ENCODE measurements around the gene KIF1B.

KIF1B gene

DNA sequence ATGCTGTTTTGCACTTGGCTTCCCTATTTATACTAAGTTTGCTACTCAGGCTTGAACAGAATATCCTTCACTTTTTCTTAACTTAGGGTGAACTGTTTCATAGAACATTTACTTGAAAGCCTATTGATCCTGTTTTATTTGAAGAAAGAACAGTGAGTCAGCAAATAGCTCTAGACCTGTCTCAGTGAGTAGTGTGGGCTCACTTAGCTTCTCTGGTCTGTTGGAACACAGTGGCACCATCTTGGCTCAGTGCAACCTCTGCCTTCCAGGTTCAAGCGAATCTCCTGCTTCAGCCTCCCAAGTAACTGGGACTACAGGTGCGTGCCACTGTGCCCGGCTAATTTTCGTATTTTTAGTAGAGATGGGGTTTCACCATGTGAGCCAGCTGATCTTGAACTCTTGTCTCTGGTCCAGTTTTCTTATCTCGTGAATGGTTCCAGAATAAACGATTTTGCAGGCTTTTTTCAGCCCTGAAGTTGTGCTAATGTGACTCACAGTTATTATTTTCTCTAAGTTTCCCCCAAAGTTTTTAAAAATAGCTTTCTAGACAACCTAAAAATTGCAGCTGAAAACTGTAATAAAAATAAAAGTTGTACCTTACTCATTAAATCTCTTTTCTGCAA lies 76.8 kb downstream of the KIF1B start:
- Histone ChIP-seq H3K4me1 (peaks cover 8% of the 10 kb centered on the region), H3K27me3 (ENCODE audit: low read depth) (no peaks in the 10 kb centered on the region), H3K36me3 (replicated peaks) (peaks cover 55% of the 10 kb centered on the region), H3K4me3 (no peak overlapping the region), H3K9me3 (no peaks in the 10 kb centered on the region)
- no peak for DNase-seq (ENCODE audit: low spot score in 2 of 2)
- in situ Hi-C loops (cut with MboI; ENCODE audit: low sequenced_read_pairs) = no loop called here

DNA sequence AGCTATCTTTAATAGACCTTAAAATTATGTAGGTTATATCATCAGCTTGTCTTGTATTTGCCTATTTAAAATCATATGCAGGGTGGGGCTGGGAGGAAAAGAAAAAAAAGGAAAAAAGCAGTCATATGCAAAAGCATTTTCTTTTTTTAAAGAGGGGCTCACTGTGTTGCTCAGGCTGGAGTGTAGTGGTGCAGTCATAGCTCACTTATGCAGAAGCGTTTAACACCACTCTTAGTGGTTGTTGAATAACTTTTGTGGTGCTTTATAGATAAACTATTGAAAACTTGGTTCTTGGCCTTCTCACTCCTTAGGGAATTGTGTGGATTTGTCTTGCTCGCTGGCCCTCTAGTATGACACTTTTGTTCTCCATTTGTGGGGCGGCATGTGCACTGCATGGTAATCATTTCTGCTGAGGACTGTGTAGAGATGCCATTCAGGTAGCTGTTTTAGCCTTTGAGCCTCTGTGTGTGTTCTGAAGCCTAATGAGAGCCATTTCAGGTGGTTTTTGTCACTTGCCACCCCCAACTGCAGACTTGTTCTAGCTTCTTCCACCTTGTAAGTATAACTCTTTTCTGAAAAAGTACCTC lies 77.8 kb downstream of the KIF1B start:
- DNase-seq (ENCODE audit: low spot score in 2 of 2) = no peak
- no peak overlapping the region for H3K4me3 ChIP-seq
- no peaks in the 10 kb centered on the region for H3K9me3 ChIP-seq
- in situ Hi-C loops (cut with MboI; ENCODE audit: low sequenced_read_pairs) = no loop called here
- peaks cover 8% of the 10 kb centered on the region for H3K4me1 ChIP-seq
- no peaks in the 10 kb centered on the region for H3K27me3 ChIP-seq (ENCODE audit: low read depth)
- peaks cover 59% of the 10 kb centered on the region for H3K36me3 ChIP-seq (replicated peaks)

DNA sequence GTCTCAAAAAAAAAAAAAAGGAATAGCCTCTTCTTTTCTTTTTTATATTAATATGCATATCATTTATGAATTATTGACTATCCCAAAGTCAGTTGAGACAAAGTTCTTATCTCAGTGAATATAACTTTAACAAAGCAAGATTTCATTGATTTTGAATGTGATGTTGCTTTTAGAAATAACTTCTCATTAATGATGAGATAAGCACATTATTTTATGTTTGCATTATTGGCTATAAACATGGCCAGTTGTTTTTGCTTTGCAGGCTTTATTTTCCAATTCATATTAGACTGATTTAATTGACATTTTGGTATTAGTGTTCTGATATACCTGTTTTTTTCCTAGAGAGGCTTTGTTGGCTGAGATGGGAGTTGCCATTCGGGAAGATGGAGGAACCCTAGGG lies 81.3 kb downstream of the KIF1B start:
- in situ Hi-C loops (cut with MboI; ENCODE audit: low sequenced_read_pairs) = no loop called here
- Histone ChIP-seq H3K4me1 (peaks cover 34% of the 10 kb centered on the region), H3K27me3 (ENCODE audit: low read depth) (no peaks in the 10 kb centered on the region), H3K4me3 (no peak overlapping the region), H3K9me3 (no peaks in the 10 kb centered on the region), H3K36me3 (replicated peaks) (peaks cover 60% of the 10 kb centered on the region)
- no peak for DNase-seq (ENCODE audit: low spot score in 2 of 2)

DNA sequence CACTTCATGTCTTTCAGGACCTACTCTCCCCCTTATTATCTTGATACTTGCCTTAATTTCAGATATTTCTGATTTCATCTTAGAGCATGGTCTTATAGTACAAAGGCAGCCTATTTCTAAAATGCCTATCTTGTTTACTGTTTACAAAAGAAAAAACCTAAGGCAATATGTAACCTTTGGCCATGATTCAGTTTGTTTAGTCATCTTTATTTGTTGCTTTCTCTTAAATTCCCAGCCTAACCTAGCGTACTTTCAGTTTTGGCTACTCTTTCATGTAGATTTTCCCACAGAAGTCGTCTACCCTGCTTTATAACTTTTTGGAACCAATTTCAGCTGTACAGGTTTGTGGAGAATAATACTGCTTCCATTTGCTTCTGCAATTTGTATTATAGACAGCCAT lies 81.8 kb downstream of the KIF1B start:
- no peak for DNase-seq (ENCODE audit: low spot score in 2 of 2)
- H3K36me3 ChIP-seq (replicated peaks) = peaks cover 65% of the 10 kb centered on the region
- in situ Hi-C loops (cut with MboI; ENCODE audit: low sequenced_read_pairs) = no loop called here

DNA sequence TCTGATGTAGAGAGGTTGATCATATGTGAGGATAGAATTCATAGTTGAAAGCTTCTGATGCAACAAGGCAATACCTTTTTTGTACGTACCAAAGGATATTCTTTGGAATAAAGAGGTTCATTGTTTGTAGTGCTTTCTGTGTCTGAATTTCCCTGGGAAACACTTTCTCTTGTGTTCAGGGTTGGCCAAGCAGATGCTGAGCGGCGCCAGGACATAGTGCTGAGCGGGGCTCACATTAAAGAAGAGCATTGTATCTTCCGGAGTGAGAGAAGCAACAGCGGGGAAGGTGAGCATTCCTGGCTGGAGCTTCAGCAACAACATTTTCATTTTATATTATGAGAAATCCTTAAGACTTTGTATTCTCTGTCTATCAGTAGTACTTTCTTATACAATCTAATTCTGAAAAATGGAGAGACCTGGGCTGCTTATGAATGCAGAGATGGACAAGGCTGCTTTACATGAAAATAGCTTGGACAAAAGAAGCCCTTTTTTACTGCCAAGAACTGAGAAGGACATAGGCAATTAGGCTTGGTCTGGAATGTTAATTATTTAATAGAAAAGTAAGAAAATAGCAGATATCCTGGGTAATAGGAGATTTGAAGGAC lies 85.2 kb downstream of the KIF1B start:
- peak; percentile 76 to 93 for DNase-seq (ENCODE audit: low spot score in 2 of 2)
- peaks cover 44% of the 10 kb centered on the region for H3K36me3 ChIP-seq (replicated peaks)
- in situ Hi-C loops (cut with MboI; ENCODE audit: low sequenced_read_pairs) = no loop called here
- no peaks in the 10 kb centered on the region for H3K9me3 ChIP-seq
- H3K4me1 ChIP-seq = peaks cover 42% of the 10 kb centered on the region
- no peak overlapping the region for H3K4me3 ChIP-seq
- no peaks in the 10 kb centered on the region for H3K27me3 ChIP-seq (ENCODE audit: low read depth)

More for the DNA sequence above, 81.8 kb downstream of the KIF1B start:
- no peaks in the 10 kb centered on the region for H3K9me3 ChIP-seq
- peaks cover 38% of the 10 kb centered on the region for H3K4me1 ChIP-seq
- H3K4me3 ChIP-seq = no peak overlapping the region
- H3K27me3 ChIP-seq (ENCODE audit: low read depth) = no peaks in the 10 kb centered on the region

DNA sequence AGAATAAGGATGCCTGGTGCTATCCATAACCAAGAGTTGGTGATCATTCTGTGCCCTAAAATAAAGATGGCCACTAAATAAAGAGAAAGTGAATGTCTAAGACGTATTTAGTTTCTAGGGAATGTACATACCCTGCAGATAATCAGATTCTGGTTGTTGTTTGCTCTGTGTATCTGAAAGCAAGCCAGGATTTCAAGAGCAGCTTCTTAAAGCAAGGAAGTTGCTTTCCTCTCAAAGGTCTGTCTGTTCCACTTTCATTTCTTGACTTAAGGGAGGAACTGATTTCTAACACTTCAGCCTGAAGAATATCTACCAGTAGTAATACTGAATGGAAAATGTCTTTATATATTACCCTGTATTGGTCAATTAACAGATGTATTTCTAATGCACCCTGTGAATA lies 88.8 kb downstream of the KIF1B start:
- H3K27me3 ChIP-seq (ENCODE audit: low read depth) = no peaks in the 10 kb centered on the region
- peaks cover 39% of the 10 kb centered on the region for H3K4me1 ChIP-seq
- no peak for DNase-seq (ENCODE audit: low spot score in 2 of 2)
- no peak overlapping the region for H3K4me3 ChIP-seq
- in situ Hi-C loops (cut with MboI; ENCODE audit: low sequenced_read_pairs) = no loop called here
- peaks cover 32% of the 10 kb centered on the region for H3K36me3 ChIP-seq (replicated peaks)
- H3K9me3 ChIP-seq = no peaks in the 10 kb centered on the region

DNA sequence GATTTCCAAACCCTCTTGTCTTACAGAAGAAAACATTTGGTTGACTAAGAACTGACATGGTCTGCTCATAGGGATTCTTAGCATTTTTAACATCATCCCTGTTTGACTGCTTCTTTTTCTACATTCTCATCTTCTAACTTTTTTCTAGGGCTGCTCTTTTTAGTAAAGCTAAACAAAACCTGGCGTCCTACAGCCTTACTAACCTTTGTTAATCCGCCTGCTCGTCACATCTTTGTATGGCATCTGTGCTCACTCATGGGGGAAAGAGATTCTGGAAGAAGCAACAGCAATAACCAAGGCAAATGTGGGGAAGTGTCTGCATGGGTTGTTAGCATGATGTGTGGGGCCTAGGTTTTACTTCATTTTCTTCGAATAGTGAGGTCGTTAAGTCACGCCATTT lies 92.0 kb downstream of the KIF1B start:
- no peak overlapping the region for H3K4me3 ChIP-seq
- H3K9me3 ChIP-seq = no peaks in the 10 kb centered on the region
- peaks cover 10% of the 10 kb centered on the region for H3K4me1 ChIP-seq
- in situ Hi-C loops (cut with MboI; ENCODE audit: low sequenced_read_pairs) = no loop called here
- H3K27me3 ChIP-seq (ENCODE audit: low read depth) = no peaks in the 10 kb centered on the region
- peaks cover 22% of the 10 kb centered on the region for H3K36me3 ChIP-seq (replicated peaks)
- DNase-seq (ENCODE audit: low spot score in 2 of 2) = no peak

DNA sequence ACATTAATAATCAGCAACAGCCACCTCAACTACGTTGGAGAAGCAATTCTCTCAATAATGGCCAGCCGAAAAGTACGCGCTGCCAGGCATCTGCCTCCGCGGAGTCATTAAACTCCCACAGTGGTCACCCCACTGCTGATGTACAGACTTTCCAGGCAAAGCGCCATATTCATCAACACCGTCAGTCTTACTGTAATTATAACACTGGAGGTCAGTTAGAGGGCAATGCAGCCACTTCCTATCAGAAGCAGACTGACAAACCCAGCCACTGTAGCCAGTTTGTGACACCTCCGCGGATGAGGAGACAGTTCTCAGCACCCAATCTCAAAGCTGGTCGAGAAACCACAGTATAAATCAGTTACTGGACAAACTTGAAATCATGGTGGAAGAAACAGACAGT lies 93.9 kb downstream of the KIF1B start:
- no peak overlapping the region for H3K4me3 ChIP-seq
- H3K36me3 ChIP-seq (replicated peaks) = peaks cover 26% of the 10 kb centered on the region
- no peaks in the 10 kb centered on the region for H3K4me1 ChIP-seq
- in situ Hi-C loops (cut with MboI; ENCODE audit: low sequenced_read_pairs) = no loop called here
- DNase-seq (ENCODE audit: low spot score in 2 of 2) = no peak
- H3K27me3 ChIP-seq (ENCODE audit: low read depth) = no peaks in the 10 kb centered on the region
- H3K9me3 ChIP-seq = no peaks in the 10 kb centered on the region

DNA sequence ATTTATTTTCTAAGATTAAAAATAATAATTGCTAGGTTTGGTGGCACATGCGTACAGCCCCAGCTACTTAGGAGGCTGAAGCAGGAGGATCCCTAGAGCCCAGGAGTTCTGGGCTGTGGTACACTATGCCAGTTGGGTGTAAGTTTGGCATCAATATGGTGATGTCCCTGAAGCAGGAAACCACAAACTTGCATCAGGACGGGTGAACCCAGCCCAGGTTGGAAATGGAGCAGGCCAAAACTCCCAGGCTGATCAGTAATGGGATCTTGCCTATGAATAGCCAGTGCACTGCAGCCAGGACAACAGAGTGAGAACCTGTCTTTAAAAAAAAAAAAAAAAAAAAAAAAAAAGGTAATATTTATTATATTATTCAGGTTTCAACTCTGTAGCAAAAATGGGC lies 96.1 kb downstream of the KIF1B start:
- no peaks in the 10 kb centered on the region for H3K27me3 ChIP-seq (ENCODE audit: low read depth)
- no peaks in the 10 kb centered on the region for H3K9me3 ChIP-seq
- H3K36me3 ChIP-seq (replicated peaks) = peaks cover 30% of the 10 kb centered on the region
- in situ Hi-C loops (cut with MboI; ENCODE audit: low sequenced_read_pairs) = no loop called here
- no peaks in the 10 kb centered on the region for H3K4me1 ChIP-seq
- no peak for DNase-seq (ENCODE audit: low spot score in 2 of 2)
- H3K4me3 ChIP-seq = no peak overlapping the region

DNA sequence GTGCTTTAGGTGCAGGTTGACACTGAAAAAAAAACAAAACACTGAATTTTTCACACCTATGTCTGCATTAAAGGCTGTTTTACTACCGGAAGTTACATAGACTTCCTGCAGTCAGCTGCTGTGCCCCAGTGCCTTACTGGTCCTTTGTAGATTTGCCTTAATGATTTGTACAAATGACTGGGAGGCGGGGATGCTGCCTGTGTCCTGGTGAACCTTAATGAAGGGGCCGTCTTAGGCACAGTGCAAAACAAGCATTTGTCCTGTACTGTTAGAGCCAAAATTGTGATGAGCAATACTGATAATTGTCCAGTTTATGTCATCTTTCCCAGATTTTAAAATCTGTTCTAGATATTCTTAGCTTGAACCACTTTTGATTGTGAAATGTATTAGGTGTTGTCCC lies 97.6 kb downstream of the KIF1B start:
- Histone ChIP-seq H3K4me1 (no peaks in the 10 kb centered on the region), H3K9me3 (no peaks in the 10 kb centered on the region), H3K27me3 (ENCODE audit: low read depth) (no peaks in the 10 kb centered on the region), H3K36me3 (replicated peaks) (peaks cover 32% of the 10 kb centered on the region), H3K4me3 (no peak overlapping the region)
- in situ Hi-C loops (cut with MboI; ENCODE audit: low sequenced_read_pairs) = no loop called here
- no peak for DNase-seq (ENCODE audit: low spot score in 2 of 2)

DNA sequence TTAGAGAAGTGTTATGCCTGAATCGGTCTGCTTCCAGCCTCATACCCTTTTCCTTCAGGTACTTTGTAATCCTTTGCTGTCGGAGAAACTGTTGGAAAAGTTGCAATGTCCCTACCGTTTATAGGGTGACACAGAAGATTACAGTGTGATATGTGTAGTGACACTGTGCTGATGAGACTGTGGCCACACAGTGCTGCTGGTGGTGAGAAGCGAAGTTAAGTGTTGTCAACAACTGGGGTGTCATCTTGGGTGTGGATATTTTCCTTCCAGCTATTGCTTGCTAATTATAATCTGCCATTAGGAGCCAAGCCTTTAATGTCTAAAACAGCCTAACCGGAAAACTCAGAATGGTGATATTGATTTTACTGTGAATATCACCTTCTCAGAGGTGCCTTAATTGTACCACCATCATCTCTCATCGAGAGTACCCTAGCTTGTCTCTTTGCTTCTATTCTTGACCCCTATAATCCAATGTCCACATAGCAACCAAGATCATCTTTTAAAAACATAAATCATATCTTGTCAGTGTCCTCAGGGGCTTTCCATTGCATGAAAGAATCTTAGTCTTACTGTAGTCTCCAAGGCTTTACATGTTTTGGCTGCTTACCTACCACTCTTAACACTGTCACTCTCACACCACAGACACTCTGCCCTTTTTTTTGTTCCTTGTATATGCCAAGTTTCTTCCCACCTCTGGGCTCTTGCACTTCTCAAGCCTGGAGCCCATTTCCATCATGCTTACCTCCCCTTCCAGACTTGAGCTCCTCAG lies 99.1 kb downstream of the KIF1B start:
- no peak overlapping the region for H3K4me3 ChIP-seq
- no peak for DNase-seq (ENCODE audit: low spot score in 2 of 2)
- no peaks in the 10 kb centered on the region for H3K9me3 ChIP-seq
- no peaks in the 10 kb centered on the region for H3K27me3 ChIP-seq (ENCODE audit: low read depth)
- in situ Hi-C loops (cut with MboI; ENCODE audit: low sequenced_read_pairs) = no loop called here
- H3K4me1 ChIP-seq = no peaks in the 10 kb centered on the region
- H3K36me3 ChIP-seq (replicated peaks) = peaks cover 20% of the 10 kb centered on the region

DNA sequence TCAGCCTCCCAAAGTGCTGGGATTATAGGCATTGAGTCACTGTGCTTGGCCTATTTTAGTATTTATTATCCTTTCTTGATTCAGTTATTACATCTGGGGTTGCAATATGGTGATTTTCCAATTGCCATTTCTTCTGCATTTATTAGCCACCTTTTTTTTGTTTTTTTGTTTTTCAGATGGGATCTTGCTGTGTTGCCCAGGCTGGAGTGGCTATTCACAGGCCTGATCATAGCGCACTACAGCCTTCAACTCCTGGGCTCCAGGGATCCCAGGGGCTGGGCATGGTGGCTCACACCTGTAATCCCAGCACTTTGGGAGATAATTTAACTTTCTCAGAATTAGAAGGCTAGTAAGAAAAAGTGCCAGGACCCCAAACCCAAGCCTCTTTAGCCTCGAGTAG lies 106.4 kb downstream of the KIF1B start:
- Histone ChIP-seq H3K27me3 (ENCODE audit: low read depth) (no peaks in the 10 kb centered on the region), H3K4me3 (no peak overlapping the region), H3K4me1 (peaks cover 2% of the 10 kb centered on the region; the same call in 1 of the 2 replicates), H3K36me3 (replicated peaks) (peaks cover 10% of the 10 kb centered on the region), H3K9me3 (no peaks in the 10 kb centered on the region)
- in situ Hi-C loops (cut with MboI; ENCODE audit: low sequenced_read_pairs) = no loop called here
- DNase-seq (ENCODE audit: low spot score in 2 of 2) = no peak

DNA sequence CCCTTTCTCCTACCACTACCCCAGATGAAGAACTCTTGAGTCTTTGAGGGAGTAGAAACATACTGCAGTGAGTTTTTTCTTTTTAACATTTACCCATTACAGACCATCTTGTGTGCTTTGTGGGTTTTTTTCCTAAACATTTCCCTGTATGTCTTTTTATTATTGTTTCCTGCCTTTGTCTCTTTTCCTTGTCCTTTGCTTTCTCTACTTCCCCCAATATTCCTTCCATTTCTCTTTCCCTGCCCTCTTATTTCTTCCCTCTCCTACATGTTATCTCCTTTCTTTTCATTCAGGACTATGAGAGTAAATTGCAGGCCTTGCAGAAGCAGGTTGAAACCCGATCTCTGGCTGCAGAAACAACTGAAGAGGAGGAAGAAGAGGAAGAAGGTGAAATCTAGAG lies 109.4 kb downstream of the KIF1B start:
- DNase-seq (ENCODE audit: low spot score in 2 of 2) = no peak
- in situ Hi-C loops (cut with MboI; ENCODE audit: low sequenced_read_pairs) = no loop called here
- no peaks in the 10 kb centered on the region for H3K27me3 ChIP-seq (ENCODE audit: low read depth)
- no peak overlapping the region for H3K4me3 ChIP-seq
- no peaks in the 10 kb centered on the region for H3K9me3 ChIP-seq
- H3K4me1 ChIP-seq = peaks cover 2% of the 10 kb centered on the region; the same call in 1 of the 2 replicates
- peaks cover 18% of the 10 kb centered on the region for H3K36me3 ChIP-seq (replicated peaks)

DNA sequence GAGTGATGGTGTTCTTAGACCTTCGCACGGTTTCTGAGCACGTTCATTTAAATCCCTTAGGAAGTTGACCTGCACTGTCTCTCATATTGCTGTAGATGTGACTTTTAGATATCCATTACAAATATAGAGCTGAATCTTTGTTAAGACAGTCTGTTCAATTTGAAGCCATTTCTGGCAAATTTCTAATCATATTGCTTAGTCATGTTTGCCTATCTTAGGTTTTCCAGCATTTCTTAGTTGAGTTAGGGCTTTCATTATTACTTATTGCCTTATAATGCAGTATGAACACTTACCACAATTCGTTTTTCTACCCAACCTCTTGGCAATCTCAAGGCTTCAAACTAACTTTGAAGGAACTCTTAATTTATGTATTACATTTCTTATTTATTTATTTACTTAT lies 110.0 kb downstream of the KIF1B start:
- peaks cover 2% of the 10 kb centered on the region; the same call in 1 of the 2 replicates for H3K4me1 ChIP-seq
- DNase-seq (ENCODE audit: low spot score in 2 of 2) = no peak
- no peaks in the 10 kb centered on the region for H3K9me3 ChIP-seq
- in situ Hi-C loops (cut with MboI; ENCODE audit: low sequenced_read_pairs) = no loop called here
- H3K27me3 ChIP-seq (ENCODE audit: low read depth) = no peaks in the 10 kb centered on the region
- peaks cover 24% of the 10 kb centered on the region for H3K36me3 ChIP-seq (replicated peaks)
- H3K4me3 ChIP-seq = no peak overlapping the region

Data from HAP-1 (cell line).